Thymus (tissue), 14 donors: Measurements from ENCODE around the gene IFNG-AS1. TPM values are rescaled to one million over a fixed set of nuclear protein-coding genes. Genes with fewer than 3 reads are reported as not detected.

Source experiments
- DNase-seq, 9 donors: peaks; one replicate each; pipeline ENCODE4 v3.0.0-alpha.2; 2013; ENCODE audit warnings: low spot score in 9 of 9, low read depth in 6 of 9, missing footprints in 1 of 9
- H3K27ac ChIP-seq, 2 donors: one replicate each; pipeline ENCODE4 v1.5.1; 2013; ENCODE audit warnings: control low read depth in 1 of 2, low read depth in 1 of 2, low read length in 1 of 2, mild to moderate bottlenecking in 1 of 2, moderate library complexity in 1 of 2
- H3K27me3 ChIP-seq, 2 donors: one replicate each; pipeline ENCODE4 v1.5.1; 2013; ENCODE audit warnings: low read length in 1 of 2; ENCODE audit not compliant: control insufficient read depth in 2 of 2, insufficient read depth in 1 of 2
- H3K36me3 ChIP-seq, 2 donors: one replicate each; pipeline ENCODE4 v1.5.1; 2013; ENCODE audit warnings: low read length in 1 of 2, mild to moderate bottlenecking in 1 of 2, moderate library complexity in 1 of 2; ENCODE audit not compliant: control insufficient read depth in 2 of 2, insufficient read depth in 2 of 2
- H3K4me1 ChIP-seq, 2 donors: one replicate each; pipeline ENCODE4 v1.5.1; 2013; ENCODE audit warnings: low read length in 2 of 2; ENCODE audit not compliant: control insufficient read depth in 2 of 2, insufficient read depth in 2 of 2
- H3K4me3 ChIP-seq, 2 donors: one replicate each; pipeline ENCODE4 v1.5.1; 2013; ENCODE audit warnings: low read length in 2 of 2, control low read depth in 1 of 2, mild to moderate bottlenecking in 1 of 2
- H3K9me3 ChIP-seq, 2 donors: one replicate each; pipeline ENCODE4 v1.5.1; 2013; ENCODE audit warnings: low read length in 1 of 2, mild to moderate bottlenecking in 1 of 2; ENCODE audit not compliant: control insufficient read depth in 2 of 2, insufficient read depth in 1 of 2
- WGBS: extraction: QIAGEN DNeasy Blood & Tissue Kit; methylation state at CpG from one replicate; pipeline ENCODE4 v1.1.7; 2013; 5-methylcytosine and 5-hydroxymethylcytosine counted together
- long read RNA-seq, 10 donors: transcript quantifications; one replicate each; lab custom pipeline, GENCODE V29; 2026
- polyA plus RNA-seq: library from polyadenylated mRNA; stranded (reverse); fragments of 200-250 nt; gene quantifications from one replicate; pipeline ENCODE4 v1.2.3, GENCODE V29; 2013
- total RNA-seq: library from RNA; stranded (reverse); fragments of 120-200 nt; gene quantifications from one replicate; pipeline ENCODE4 v1.2.4, GENCODE V29; 2013
- donor health status: healthy.

Gene IFNG-AS1
- total RNA-seq (1.3 TPM), polyA plus RNA-seq (0.07 TPM)
- long read RNA-seq, donor 1 = 0 reads
- long read RNA-seq, donor 2 = 0 reads
- long read RNA-seq, donor 3, partial matches to known transcripts = 0 of 1 reads
- long read RNA-seq, donor 3, other reads (novel, unspliced or antisense) = 0 of 1 reads
- long read RNA-seq, donor 4, partial matches to known transcripts = 0 of 1 reads
- long read RNA-seq, donor 4, other reads (novel, unspliced or antisense) = 0 of 1 reads
- long read RNA-seq, donor 5, partial matches to known transcripts = 0 of 2 reads
- long read RNA-seq, donor 5, other reads (novel, unspliced or antisense) = 0 of 2 reads
- long read RNA-seq, donor 6 = 0 reads
- long read RNA-seq, donor 7, partial matches to known transcripts = 0 of 1 reads
- long read RNA-seq, donor 7, other reads (novel, unspliced or antisense) = 0 of 1 reads
- long read RNA-seq, donor 8 = 0 reads
- long read RNA-seq, donor 9 = 0 reads
- long read RNA-seq, donor 10 = 0 reads

DNA sequence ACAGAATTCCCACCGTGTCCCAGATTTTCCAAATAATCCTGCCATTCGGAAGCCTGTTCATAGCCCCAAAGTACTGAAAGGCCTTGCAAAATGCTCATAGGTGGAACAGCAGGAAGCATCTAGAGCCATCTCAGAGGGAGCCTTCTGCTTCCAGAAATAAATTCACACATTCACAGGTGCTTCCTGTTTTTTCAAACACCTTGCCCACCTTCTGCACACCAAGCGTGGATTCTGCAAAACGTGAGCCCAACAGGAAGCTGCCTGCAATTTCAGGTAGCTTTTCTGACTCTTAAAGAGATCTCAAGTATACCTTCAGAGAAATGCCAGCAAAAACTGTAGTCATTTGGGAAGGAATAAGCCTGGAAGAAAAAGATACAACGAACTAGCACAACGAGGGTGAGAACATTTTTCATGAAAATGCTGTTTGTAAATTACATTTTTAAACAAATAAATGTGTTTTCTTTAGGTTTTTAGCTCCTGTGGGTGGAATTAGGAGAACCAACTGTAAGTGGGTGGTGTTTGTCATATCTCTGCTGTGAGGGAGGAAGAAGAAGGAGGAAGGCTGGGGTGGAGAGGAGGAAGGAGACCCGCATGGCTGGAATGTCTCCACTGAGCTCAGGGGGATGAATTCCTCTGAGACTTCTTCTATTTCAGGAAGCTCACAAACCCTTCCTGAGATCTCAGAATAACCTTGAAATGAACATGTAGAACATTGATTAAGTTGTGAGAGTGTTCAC is at the start of gene IFNG-AS1:
TSS of gene IFNG-AS1 (plus strand) at position 264 of the 737 bp plus-strand sequence.
- Histone ChIP-seq H3K9me3 (no peaks in the 10 kb centered on the region), H3K36me3 (no peaks in the 10 kb centered on the region), H3K4me3 (peak within 1 kb of the TSS in 1 of 2 donors; percentile 13), H3K27ac (peak within 1 kb of the TSS in 1 of 2 donors; percentile 86), H3K4me1 (peaks cover 6 to 13% of the 10 kb centered on the region in 2 donors), H3K27me3 (no peaks in the 10 kb centered on the region)
- 23% methylated on average over 7 of the region's 7 CpGs for WGBS
- DNase-seq = peak; percentile 10 to 71 (median 23)

- no peak overlapping the region for H3K4me3 ChIP-seq
- 94% methylated on average over 2 of the region's 2 CpGs for WGBS
- peaks cover 0 to 3% of the 10 kb centered on the region in 2 donors for H3K4me1 ChIP-seq
- H3K27ac ChIP-seq = no peak overlapping the region
- H3K9me3 ChIP-seq = no peaks in the 10 kb centered on the region
- H3K27me3 ChIP-seq = no peaks in the 10 kb centered on the region
- no peaks in the 10 kb centered on the region for H3K36me3 ChIP-seq
- DNase-seq = no peak
These were observed 49.6 kb upstream of the IFNG-AS1 start for GRCh38 chr12:67939611-67940010.

- Histone ChIP-seq H3K36me3 (no peaks in the 10 kb centered on the region), H3K4me1 (peaks cover 0 to 3% of the 10 kb centered on the region in 2 donors), H3K9me3 (no peaks in the 10 kb centered on the region), H3K4me3 (no peak overlapping the region), H3K27ac (no peak overlapping the region), H3K27me3 (no peaks in the 10 kb centered on the region)
- WGBS = 92% methylated on average over 3 of the region's 3 CpGs
- DNase-seq = no peak
These were observed 48.4 kb upstream of the IFNG-AS1 start for GRCh38 chr12:67940780-67941243.

- no peak for DNase-seq
- 90% methylated on average over 3 of the region's 3 CpGs for WGBS
- no peaks in the 10 kb centered on the region for H3K36me3 ChIP-seq
- H3K27me3 ChIP-seq = no peaks in the 10 kb centered on the region
- H3K4me1 ChIP-seq = peaks cover 0 to 3% of the 10 kb centered on the region in 2 donors
- H3K9me3 ChIP-seq = no peaks in the 10 kb centered on the region
- no peak overlapping the region for H3K4me3 ChIP-seq
- H3K27ac ChIP-seq = no peak overlapping the region
These were observed 46.5 kb upstream of the IFNG-AS1 start for GRCh38 chr12:67942724-67943123.

DNA sequence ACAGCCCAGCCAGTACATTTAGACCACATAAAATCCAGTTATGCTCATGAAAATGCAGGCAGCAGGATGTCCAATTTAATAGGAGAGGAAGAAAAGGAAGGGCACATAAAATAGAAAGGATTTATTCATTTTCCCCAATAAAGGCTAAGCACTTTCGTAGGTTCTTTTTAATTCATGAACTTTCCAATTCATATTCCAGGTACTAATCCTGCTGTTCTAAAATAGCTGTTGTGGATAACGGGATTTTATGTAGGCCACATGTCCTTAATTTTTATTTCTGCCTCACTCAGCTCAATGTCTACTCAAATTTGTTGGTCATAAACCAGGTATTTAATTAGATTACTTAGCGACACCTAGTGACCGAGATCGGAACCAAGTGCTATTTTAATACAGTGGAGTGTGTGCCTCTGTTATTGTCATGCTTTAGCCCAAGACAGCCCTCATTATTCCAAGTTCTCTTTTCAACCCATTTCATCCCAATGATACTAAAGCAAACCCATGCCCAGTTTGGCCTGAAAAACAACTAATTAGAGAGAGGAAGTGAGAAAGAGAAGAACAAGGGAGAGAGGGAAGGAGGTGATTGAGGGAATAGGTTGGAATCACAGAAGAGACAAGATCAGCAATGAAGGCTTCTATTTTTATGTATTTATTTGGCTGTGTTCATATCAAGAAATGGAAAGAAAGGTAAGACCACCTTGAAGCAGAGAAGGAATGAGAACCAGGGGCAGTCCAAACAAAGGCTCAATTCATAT is 45.9 kb upstream of the IFNG-AS1 start:
- Histone ChIP-seq H3K36me3 (no peaks in the 10 kb centered on the region), H3K27ac (no peak overlapping the region), H3K27me3 (no peaks in the 10 kb centered on the region), H3K9me3 (no peaks in the 10 kb centered on the region), H3K4me1 (no peaks in the 10 kb centered on the region), H3K4me3 (no peak overlapping the region)
- peak; percentile 39 to 87 (median 79) for DNase-seq
- 21% methylated on average over 5 of the region's 5 CpGs for WGBS

- no peaks in the 10 kb centered on the region for H3K4me1 ChIP-seq
- WGBS = 97% methylated on average over 5 of the region's 5 CpGs
These were observed 45.2 kb upstream of the IFNG-AS1 start for GRCh38 chr12:67944093-67944492.

DNA sequence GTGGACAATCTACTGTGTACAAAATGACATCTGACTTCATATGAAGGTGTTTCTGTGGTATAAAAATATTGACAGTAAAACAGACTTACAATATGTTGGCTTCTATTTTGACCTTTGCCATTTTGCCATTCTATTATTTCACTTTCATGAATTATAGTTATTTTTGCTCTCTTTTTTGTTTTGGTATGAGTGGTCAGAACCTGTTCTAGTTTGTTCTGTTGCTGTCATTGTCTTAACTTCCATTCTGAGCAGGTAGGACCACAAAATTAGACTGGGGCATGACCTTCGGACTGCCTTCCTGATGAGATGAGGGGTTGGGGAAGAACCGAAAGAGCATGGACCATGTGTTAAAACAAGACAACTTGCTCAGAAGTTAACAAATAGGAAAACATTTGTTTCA is 36.5 kb upstream of the IFNG-AS1 start:
- Histone ChIP-seq H3K27me3 (no peaks in the 10 kb centered on the region), H3K9me3 (no peaks in the 10 kb centered on the region), H3K27ac (no peak overlapping the region), H3K4me1 (no peaks in the 10 kb centered on the region), H3K36me3 (no peaks in the 10 kb centered on the region), H3K4me3 (no peak overlapping the region)
- no peak for DNase-seq
- 97% methylated on average over 2 of the region's 2 CpGs for WGBS

More at GRCh38 chr12:67944093-67944492, 45.2 kb upstream of the IFNG-AS1 start:
- no peak for DNase-seq
- Histone ChIP-seq H3K36me3 (no peaks in the 10 kb centered on the region), H3K27ac (no peak overlapping the region), H3K9me3 (no peaks in the 10 kb centered on the region), H3K27me3 (no peaks in the 10 kb centered on the region), H3K4me3 (no peak overlapping the region)

GRCh38 chr12:67957383-67957782 is 31.9 kb upstream of the IFNG-AS1 start:
- H3K4me3 ChIP-seq = no peak overlapping the region
- H3K9me3 ChIP-seq = no peaks in the 10 kb centered on the region
- no peaks in the 10 kb centered on the region for H3K4me1 ChIP-seq
- WGBS = 97% methylated on average over 4 of the region's 4 CpGs
- no peaks in the 10 kb centered on the region for H3K27me3 ChIP-seq
- no peak for DNase-seq
- H3K36me3 ChIP-seq = no peaks in the 10 kb centered on the region
- H3K27ac ChIP-seq = no peak overlapping the region
